Hepatocyte (in vitro differentiated cells): ENCODE results near the gene BBX. TPM values are rescaled to one million over a fixed set of nuclear protein-coding genes. Genes with fewer than 3 reads are reported as not detected.

Source experiments
- DNase-seq: peaks from one replicate; pipeline ENCODE4 v3.0.0-alpha.2; 2016; ENCODE audit warnings: low spot score
- H2AFZ ChIP-seq: fragments of 200-600 bp; sonication (generic); 2 replicates; pipeline ENCODE4 v1.6.0; 2016; ENCODE audit warnings: antibody characterized with exemption, mild to moderate bottlenecking
- H3K27ac ChIP-seq: fragments of 200-600 bp; sonication (generic); 2 replicates; pipeline ENCODE4 v1.5.1; 2016; ENCODE audit warnings: mild to moderate bottlenecking
- H3K27me3 ChIP-seq: fragments of 200-600 bp; sonication (generic); 2 replicates; pipeline ENCODE4 v1.6.1; 2016
- H3K36me3 ChIP-seq: fragments of 200-600 bp; sonication (generic); replicated peaks from 2 replicates; pipeline ENCODE4 v1.5.1; 2016; ENCODE audit warnings: low read depth; ENCODE audit not compliant: insufficient read depth
- H3K4me1 ChIP-seq: fragments of 200-600 bp; sonication (generic); 2 replicates; pipeline ENCODE4 v1.5.1; 2016; ENCODE audit warnings: mild to moderate bottlenecking, moderate library complexity; ENCODE audit not compliant: insufficient read depth
- H3K4me2 ChIP-seq: fragments of 200-600 bp; sonication (generic); 2 replicates; pipeline ENCODE4 v1.6.0; 2016
- H3K4me3 ChIP-seq: fragments of 200-600 bp; sonication (generic); 2 replicates; pipeline ENCODE4 v1.5.1; 2016; ENCODE audit warnings: mild to moderate bottlenecking
- H3K79me2 ChIP-seq: fragments of 200-600 bp; sonication (generic); 2 replicates; pipeline ENCODE4 v1.6.0; 2017; ENCODE audit warnings: mild to moderate bottlenecking
- H3K9me2 ChIP-seq: fragments of 200-600 bp; sonication (generic); replicated peaks from 2 replicates; pipeline ENCODE4 v1.6.0; 2017; ENCODE audit warnings: mild to moderate bottlenecking; ENCODE audit not compliant: insufficient read depth
- H3K9me3 ChIP-seq: fragments of 200-600 bp; sonication (generic); 2 replicates; pipeline ENCODE4 v1.5.1; 2016; ENCODE audit warnings: low read depth, mild to moderate bottlenecking
- H4K20me1 ChIP-seq: fragments of 200-600 bp; sonication (generic); 2 replicates; pipeline ENCODE4 v1.6.0; 2016; ENCODE audit warnings: mild to moderate bottlenecking; ENCODE audit not compliant: insufficient read depth, poor library complexity, severe bottlenecking
- EZH2 ChIP-seq: fragments of 200-600 bp; sonication (generic); IDR thresholded peaks from 2 replicates; pipeline ENCODE4 v1.6.1; 2016; ENCODE audit warnings: antibody characterized with exemption, mild to moderate bottlenecking, borderline replicate concordance
- EZH2phosphoT487 ChIP-seq: fragments of 200-600 bp; sonication (generic); IDR thresholded peaks from one replicate; pipeline ENCODE4 v1.6.1; 2018; ENCODE audit warnings: antibody characterized with exemption, mild to moderate bottlenecking, low read depth, moderate library complexity; ENCODE audit not compliant: unreplicated experiment, severe bottlenecking
- WGBS: methylation state at CpG from one replicate; pipeline ENCODE4 v1.1.6; 2016; ENCODE audit warnings: low lambda C conversion rate; ENCODE audit errors: missing lambda C conversion rate; 5-methylcytosine and 5-hydroxymethylcytosine counted together
- polyA plus RNA-seq: library from polyadenylated mRNA; unstranded; fragments of >200 nt; fragmentation: Nextera tagmentation; extraction: Ambion mirVana; gene quantifications from 2 replicates; pipeline ENCODE4 v1.2.1, GENCODE V29; 2016
- total RNA-seq: library from RNA; depleted of rRNA; stranded (reverse); fragments of >200 nt; gene quantifications from 2 replicates; pipeline ENCODE4 v1.2.3, GENCODE V29; 2014
- TF ChIP-seq, protein P1 (sequence below): fragments of 200-600 bp; sonication (generic); IDR thresholded peaks from 2 replicates; pipeline ENCODE4 v1.5.1; 2016; ENCODE audit warnings: antibody characterized with exemption, mild to moderate bottlenecking; ENCODE audit not compliant: poor library complexity

The BBX gene
- total and polyA plus RNA-seq, 2 experiments from 2014 or later, result 63.7 to 75.2 TPM

DNA sequence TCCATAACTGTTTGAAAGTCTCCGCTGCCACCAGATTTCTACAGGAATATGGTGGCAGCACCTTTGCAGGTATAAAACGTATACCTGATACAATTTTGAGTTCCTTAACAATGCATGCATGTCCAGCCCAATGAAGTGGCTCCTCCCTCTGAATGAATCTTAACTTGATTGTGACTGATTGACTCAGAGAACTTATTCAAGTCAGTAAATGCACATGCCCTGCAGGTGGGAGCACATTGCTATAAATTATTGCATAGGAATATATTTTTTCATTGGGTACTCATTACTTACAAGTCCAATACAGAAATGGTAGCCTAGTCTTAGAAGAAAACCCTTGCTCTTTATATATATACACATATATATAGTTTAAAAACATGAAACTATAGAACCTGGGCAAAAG, 259.3 kb downstream of the BBX start:
- Histone ChIP-seq H3K4me1 (no peaks in the 10 kb centered on the region), H3K4me2 (no peak overlapping the region), H2AFZ (no peak overlapping the region), H3K4me3 (no peak overlapping the region), H3K79me2 (no peaks in the 10 kb centered on the region), H3K27me3 (no peaks in the 10 kb centered on the region), H3K9me2 (no peaks in the 10 kb centered on the region), H3K27ac (no peak overlapping the region), H4K20me1 (no peaks in the 10 kb centered on the region), H3K9me3 (no peaks in the 10 kb centered on the region), H3K36me3 (no peaks in the 10 kb centered on the region)
- DNase-seq, result no peak
- TF ChIP-seq EZH2phosphoT487 (no peak), EZH2 (no peak)
- TF ChIP-seq, protein P1, sequence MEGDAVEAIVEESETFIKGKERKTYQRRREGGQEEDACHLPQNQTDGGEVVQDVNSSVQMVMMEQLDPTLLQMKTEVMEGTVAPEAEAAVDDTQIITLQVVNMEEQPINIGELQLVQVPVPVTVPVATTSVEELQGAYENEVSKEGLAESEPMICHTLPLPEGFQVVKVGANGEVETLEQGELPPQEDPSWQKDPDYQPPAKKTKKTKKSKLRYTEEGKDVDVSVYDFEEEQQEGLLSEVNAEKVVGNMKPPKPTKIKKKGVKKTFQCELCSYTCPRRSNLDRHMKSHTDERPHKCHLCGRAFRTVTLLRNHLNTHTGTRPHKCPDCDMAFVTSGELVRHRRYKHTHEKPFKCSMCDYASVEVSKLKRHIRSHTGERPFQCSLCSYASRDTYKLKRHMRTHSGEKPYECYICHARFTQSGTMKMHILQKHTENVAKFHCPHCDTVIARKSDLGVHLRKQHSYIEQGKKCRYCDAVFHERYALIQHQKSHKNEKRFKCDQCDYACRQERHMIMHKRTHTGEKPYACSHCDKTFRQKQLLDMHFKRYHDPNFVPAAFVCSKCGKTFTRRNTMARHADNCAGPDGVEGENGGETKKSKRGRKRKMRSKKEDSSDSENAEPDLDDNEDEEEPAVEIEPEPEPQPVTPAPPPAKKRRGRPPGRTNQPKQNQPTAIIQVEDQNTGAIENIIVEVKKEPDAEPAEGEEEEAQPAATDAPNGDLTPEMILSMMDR, result no peak
- 98% methylated on average over 2 of the region's 2 CpGs for WGBS

DNA sequence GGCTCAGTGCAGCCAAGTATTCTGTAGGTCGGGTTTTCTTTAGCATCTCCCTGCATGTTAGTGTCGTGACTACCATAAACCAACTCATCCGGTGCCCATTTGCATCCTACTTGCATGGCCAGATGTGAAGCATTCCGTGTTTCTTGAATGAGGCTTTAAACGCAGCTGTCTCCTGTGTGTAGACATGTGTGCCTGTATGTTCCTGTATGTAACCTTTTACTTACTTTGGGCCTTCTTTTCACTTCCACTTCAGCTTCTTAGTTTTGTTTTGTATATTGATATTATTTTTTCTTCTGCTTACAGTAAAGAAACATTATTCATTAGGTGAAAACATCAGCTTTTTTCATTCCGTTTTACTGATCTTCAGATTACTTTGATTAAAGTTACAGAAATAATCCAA, 267.9 kb downstream of the BBX start:
- Histone ChIP-seq H3K27ac (no peak overlapping the region), H3K9me3 (no peaks in the 10 kb centered on the region), H3K4me2 (no peak overlapping the region), H3K4me1 (no peaks in the 10 kb centered on the region), H2AFZ (no peak overlapping the region), H3K9me2 (no peaks in the 10 kb centered on the region), H3K27me3 (no peaks in the 10 kb centered on the region), H3K79me2 (no peaks in the 10 kb centered on the region), H4K20me1 (no peaks in the 10 kb centered on the region), H3K36me3 (no peaks in the 10 kb centered on the region), H3K4me3 (no peak overlapping the region)
- TF ChIP-seq EZH2phosphoT487, result no peak
- no peak for TF ChIP-seq EZH2
- TF ChIP-seq, protein P1, result no peak
- DNase-seq, result no peak
- 98% methylated on average over 6 of the region's 6 CpGs for WGBS

DNA sequence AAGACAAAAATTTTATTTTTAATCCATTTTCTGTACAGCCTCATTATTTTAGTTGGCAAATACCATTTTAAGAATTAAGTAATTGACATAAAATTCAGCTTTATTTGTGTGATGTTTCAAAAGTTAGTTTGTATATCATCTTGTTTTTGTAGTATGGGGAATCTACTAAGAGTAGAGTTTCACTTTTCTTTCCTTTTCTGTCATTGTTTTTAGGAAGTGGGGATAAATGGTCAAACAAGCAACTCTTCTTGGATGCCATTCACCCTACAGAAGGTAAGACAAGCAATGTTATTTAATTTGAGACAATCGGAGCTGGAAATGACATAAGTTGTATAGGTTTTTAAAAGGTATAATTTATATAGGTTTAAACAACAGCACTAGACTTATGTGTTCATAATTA, 268.3 kb downstream of the BBX start:
- no peaks in the 10 kb centered on the region for H3K4me1 ChIP-seq
- H3K4me3 ChIP-seq, result no peak overlapping the region
- H3K36me3 ChIP-seq, result no peaks in the 10 kb centered on the region
- H3K4me2 ChIP-seq, result no peak overlapping the region
- 94% methylated on average over 1 of the region's 1 CpG for WGBS
- no peaks in the 10 kb centered on the region for H3K79me2 ChIP-seq
- TF ChIP-seq, protein P1, result no peak
- TF ChIP-seq EZH2phosphoT487, result no peak
- TF ChIP-seq EZH2, result no peak
- H2AFZ ChIP-seq, result no peak overlapping the region
- no peaks in the 10 kb centered on the region for H4K20me1 ChIP-seq
- DNase-seq, result no peak
- no peaks in the 10 kb centered on the region for H3K9me2 ChIP-seq
- H3K27ac ChIP-seq, result no peak overlapping the region
- H3K9me3 ChIP-seq, result no peaks in the 10 kb centered on the region
- no peaks in the 10 kb centered on the region for H3K27me3 ChIP-seq

DNA sequence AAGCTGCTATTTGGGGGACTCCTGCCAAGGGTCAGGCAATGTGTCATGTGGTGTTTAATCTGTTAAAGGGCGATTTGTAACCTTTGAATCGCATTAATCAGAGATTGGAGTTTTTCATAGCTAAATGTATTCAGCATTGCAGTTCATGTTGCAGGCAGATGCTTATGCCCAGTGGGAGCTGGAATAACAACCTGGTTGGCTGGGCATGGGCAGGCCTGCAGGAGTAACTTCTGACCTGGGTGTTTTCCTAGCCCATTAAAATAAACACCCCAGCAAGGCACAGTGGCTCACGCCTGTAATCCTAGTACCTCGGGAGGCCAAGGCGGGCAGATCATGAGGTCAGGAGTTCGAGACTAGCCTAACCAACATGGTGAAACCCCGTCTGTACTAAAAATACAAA, 268.7 kb downstream of the BBX start:
- Histone ChIP-seq H3K4me1 (no peaks in the 10 kb centered on the region), H3K36me3 (no peaks in the 10 kb centered on the region), H3K27me3 (no peaks in the 10 kb centered on the region), H3K4me3 (no peak overlapping the region), H3K79me2 (no peaks in the 10 kb centered on the region), H3K4me2 (no peak overlapping the region), H3K9me2 (no peaks in the 10 kb centered on the region), H3K9me3 (no peaks in the 10 kb centered on the region), H4K20me1 (no peaks in the 10 kb centered on the region), H2AFZ (no peak overlapping the region), H3K27ac (no peak overlapping the region)
- 93% methylated on average over 7 of the region's 7 CpGs for WGBS
- no peak for DNase-seq
- TF ChIP-seq EZH2phosphoT487, result no peak
- TF ChIP-seq, protein P1, result no peak
- no peak for TF ChIP-seq EZH2
